Neural cell (in vitro differentiated cells): ENCODE data around the gene DZIP1. TPM values are rescaled to one million over a fixed set of nuclear protein-coding genes. Genes with fewer than 3 reads are reported as not detected.

Experiments used
- H2AFZ ChIP-seq: fragments of 200-600, 300-800 bp; sonication (generic), shearing (Covaris generic); 2 replicates; pipeline ENCODE4 v1.6.0; 2014; ENCODE audit warnings: low read depth, mild to moderate bottlenecking, antibody characterized with exemption, low read length, moderate library complexity
- H3F3A ChIP-seq: fragments of 200-600 bp; shearing (Covaris generic); 2 replicates; pipeline ENCODE4 v1.6.1; 2016; ENCODE audit warnings: mild to moderate bottlenecking, moderate library complexity, mixed read lengths, antibody characterized with exemption, low read length; ENCODE audit not compliant: insufficient read depth, poor library complexity, severe bottlenecking
- H3K27ac ChIP-seq: fragments of 200-600, 300-800 bp; sonication (generic), shearing (Covaris generic); 2 replicates; pipeline ENCODE4 v1.5.1; 2014; ENCODE audit warnings: mild to moderate bottlenecking, low read length, moderate library complexity
- H3K27me3 ChIP-seq: fragments of 300-800, 200-600 bp; sonication (generic), shearing (Covaris generic); 2 replicates; pipeline ENCODE4 v1.6.0; 2014; ENCODE audit warnings: mild to moderate bottlenecking, low read depth, low read length, moderate library complexity; ENCODE audit not compliant: insufficient read depth
- H3K36me3 ChIP-seq: fragments of 300-800, 200-600 bp; sonication (generic), shearing (Covaris generic); 2 replicates; pipeline ENCODE4 v1.5.1; 2014; ENCODE audit warnings: mild to moderate bottlenecking, antibody characterized with exemption, low read length, moderate library complexity; ENCODE audit not compliant: insufficient read depth
- H3K4me2 ChIP-seq: fragments of 300-800, 200-600 bp; sonication (generic), shearing (Covaris generic); 2 replicates; pipeline ENCODE4 v1.6.0; 2014; ENCODE audit warnings: mild to moderate bottlenecking, low read length
- H3K4me3 ChIP-seq: fragments of 300-800, 200-600 bp; sonication (generic), shearing (Covaris generic); 2 replicates; pipeline ENCODE4 v1.5.1; 2014; ENCODE audit warnings: mild to moderate bottlenecking, low read length, moderate library complexity
- H3K79me2 ChIP-seq: fragments of 200-600 bp; shearing (Covaris generic); replicated peaks from 2 replicates; pipeline ENCODE4 v1.6.0; 2014; ENCODE audit warnings: mild to moderate bottlenecking, low read length, moderate library complexity; ENCODE audit not compliant: insufficient read depth
- H3K9ac ChIP-seq: fragments of 300-800, 200-600 bp; sonication (generic), shearing (Covaris generic); 2 replicates; pipeline ENCODE4 v1.6.1; 2016; ENCODE audit warnings: mild to moderate bottlenecking, low read length, mixed read lengths
- H3K9me2 ChIP-seq: fragments of 200-600 bp; shearing (Covaris generic); 2 replicates; pipeline ENCODE4 v1.6.1; 2016; ENCODE audit warnings: mild to moderate bottlenecking, low read length, mixed read lengths; ENCODE audit not compliant: insufficient read depth
- H3K9me3 ChIP-seq: fragments of 200-600, 300-800 bp; sonication (generic), shearing (Covaris generic); 2 replicates; pipeline ENCODE4 v1.6.1; 2016; ENCODE audit warnings: mild to moderate bottlenecking, mixed run types, low read length, moderate library complexity, mixed read lengths
- H4K20me1 ChIP-seq: fragments of 200-600 bp; shearing (Covaris generic); 2 replicates; pipeline ENCODE4 v1.6.1; 2016; ENCODE audit warnings: mild to moderate bottlenecking, mixed run types; ENCODE audit not compliant: insufficient read depth
- EP300 ChIP-seq: fragments of 450-650 bp; conservative IDR thresholded peaks from 2 replicates; pipeline ENCODE4 v1.6.1; 2014; ENCODE audit warnings: antibody characterized with exemption, mild to moderate bottlenecking, moderate library complexity; ENCODE audit not compliant: poor library complexity, severe bottlenecking
- EZH2 ChIP-seq: fragments of 200-600, 300-800 bp; shearing (Covaris generic), sonication (generic); IDR thresholded peaks from 2 replicates; pipeline ENCODE4 v1.6.1; 2014; ENCODE audit warnings: antibody characterized with exemption, low read length, borderline replicate concordance, mild to moderate bottlenecking; ENCODE audit not compliant: insufficient read depth, poor library complexity, severe bottlenecking
- MXI1 ChIP-seq: fragments of 450-650 bp; conservative IDR thresholded peaks from 2 replicates; pipeline ENCODE4 v1.6.1; 2014; ENCODE audit warnings: antibody characterized with exemption, mild to moderate bottlenecking; ENCODE audit not compliant: poor library complexity, severe bottlenecking
- POLR2AphosphoS5 ChIP-seq: IDR thresholded peaks from 2 replicates; pipeline ENCODE4 v1.6.1; 2012
- RAD21 ChIP-seq: fragments of 450-650 bp; conservative IDR thresholded peaks from 2 replicates; pipeline ENCODE4 v1.6.1; 2014; ENCODE audit warnings: antibody characterized with exemption, mild to moderate bottlenecking, moderate library complexity
- SMC3 ChIP-seq: fragments of 450-650 bp; conservative IDR thresholded peaks from 2 replicates; pipeline ENCODE4 v1.6.1; 2014; ENCODE audit warnings: antibody characterized with exemption, mild to moderate bottlenecking, moderate library complexity; ENCODE audit not compliant: poor library complexity
- TAF1 ChIP-seq: IDR thresholded peaks from 2 replicates; pipeline ENCODE4 v1.6.1; 2012; ENCODE audit warnings: low read depth
- polyA plus RNA-seq: library from polyadenylated mRNA; depleted of rRNA; stranded (reverse); fragments of >200 nt; gene quantifications from 2 replicates; pipeline ENCODE4 v1.2.3, GENCODE V29; 2014
- TF ChIP-seq, protein P1 (sequence below): fragments of 450-650 bp; IDR thresholded peaks from 2 replicates; pipeline ENCODE4 v1.5.1; 2014; ENCODE audit warnings: antibody characterized with exemption, mild to moderate bottlenecking, moderate library complexity; ENCODE audit not compliant: poor library complexity, severe bottlenecking
- TF ChIP-seq, protein P2 (sequence below): IDR thresholded peaks from 2 replicates; pipeline ENCODE4 v1.6.1; 2012; ENCODE audit warnings: borderline replicate concordance

The DZIP1 gene
- polyA plus RNA-seq, 1 donor from 2014 or later: 35.3 TPM

DNA sequence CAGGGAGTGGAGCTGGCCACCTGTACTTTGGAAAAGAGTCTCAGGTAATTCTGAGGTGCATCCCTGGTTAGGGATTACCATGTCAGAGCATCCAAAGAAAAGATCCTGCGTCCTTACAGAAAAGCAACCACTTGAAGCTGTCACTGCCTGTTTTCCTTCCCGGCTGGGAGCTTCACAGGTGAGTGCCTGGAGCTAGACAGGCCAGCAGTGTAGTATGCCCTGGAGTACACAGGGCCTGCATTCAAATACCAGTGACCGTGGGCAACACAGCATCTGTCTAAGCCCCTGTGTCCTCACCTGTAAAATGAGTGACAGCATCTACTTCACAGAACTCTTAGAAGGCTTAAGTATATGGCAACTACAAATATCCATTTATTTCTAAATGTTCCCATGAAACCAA, 29.0 kb downstream of the DZIP1 start:
- Histone ChIP-seq H3K27me3 (no peaks in the 10 kb centered on the region), H4K20me1 (no peaks in the 10 kb centered on the region), H3K9ac (no peak overlapping the region), H3K79me2 (no peaks in the 10 kb centered on the region), H3K4me3 (no peak overlapping the region), H3K27ac (no peak overlapping the region), H3K9me3 (no peaks in the 10 kb centered on the region), H2AFZ (no peak overlapping the region), H3F3A (no peaks in the 10 kb centered on the region), H3K9me2 (no peaks in the 10 kb centered on the region), H3K4me2 (no peak overlapping the region), H3K36me3 (no peaks in the 10 kb centered on the region)
- TF ChIP-seq SMC3: no peak
- TF ChIP-seq, protein P1, sequence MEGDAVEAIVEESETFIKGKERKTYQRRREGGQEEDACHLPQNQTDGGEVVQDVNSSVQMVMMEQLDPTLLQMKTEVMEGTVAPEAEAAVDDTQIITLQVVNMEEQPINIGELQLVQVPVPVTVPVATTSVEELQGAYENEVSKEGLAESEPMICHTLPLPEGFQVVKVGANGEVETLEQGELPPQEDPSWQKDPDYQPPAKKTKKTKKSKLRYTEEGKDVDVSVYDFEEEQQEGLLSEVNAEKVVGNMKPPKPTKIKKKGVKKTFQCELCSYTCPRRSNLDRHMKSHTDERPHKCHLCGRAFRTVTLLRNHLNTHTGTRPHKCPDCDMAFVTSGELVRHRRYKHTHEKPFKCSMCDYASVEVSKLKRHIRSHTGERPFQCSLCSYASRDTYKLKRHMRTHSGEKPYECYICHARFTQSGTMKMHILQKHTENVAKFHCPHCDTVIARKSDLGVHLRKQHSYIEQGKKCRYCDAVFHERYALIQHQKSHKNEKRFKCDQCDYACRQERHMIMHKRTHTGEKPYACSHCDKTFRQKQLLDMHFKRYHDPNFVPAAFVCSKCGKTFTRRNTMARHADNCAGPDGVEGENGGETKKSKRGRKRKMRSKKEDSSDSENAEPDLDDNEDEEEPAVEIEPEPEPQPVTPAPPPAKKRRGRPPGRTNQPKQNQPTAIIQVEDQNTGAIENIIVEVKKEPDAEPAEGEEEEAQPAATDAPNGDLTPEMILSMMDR: no peak

DNA sequence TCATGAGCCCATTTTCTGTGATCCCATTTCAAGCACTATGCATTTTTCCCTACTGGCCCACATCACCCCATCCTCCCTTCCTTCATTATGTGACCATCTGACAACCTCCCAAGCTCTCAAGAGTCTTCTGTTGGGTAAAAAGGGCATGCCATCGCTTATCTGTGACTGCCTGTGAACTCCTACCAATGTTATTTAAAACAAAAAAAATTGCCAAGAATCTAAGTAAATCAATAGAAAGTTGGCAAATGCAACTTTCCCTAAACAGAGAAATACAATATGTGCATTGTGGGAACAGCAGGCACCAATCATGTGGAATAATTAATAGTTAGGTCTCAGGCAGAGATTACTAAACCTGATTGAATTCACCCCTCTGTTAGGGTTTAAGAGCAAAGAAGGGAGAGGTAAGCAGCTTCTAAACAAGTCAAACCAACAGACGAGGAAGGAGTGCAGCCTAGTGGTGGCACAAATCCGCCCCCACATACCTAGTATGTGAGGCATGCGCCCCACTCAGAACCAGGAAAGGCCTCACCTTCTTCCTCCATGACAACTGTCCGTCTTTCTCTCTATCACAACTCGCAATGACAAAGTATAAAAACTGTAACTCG, 29.8 kb downstream of the DZIP1 start:
- Histone ChIP-seq H3K4me3 (no peak overlapping the region), H3K9me2 (no peaks in the 10 kb centered on the region), H3K9me3 (no peaks in the 10 kb centered on the region), H3K4me2 (no peak overlapping the region), H3K36me3 (no peaks in the 10 kb centered on the region), H3K79me2 (no peaks in the 10 kb centered on the region), H2AFZ (no peak overlapping the region), H3K27me3 (no peaks in the 10 kb centered on the region), H3F3A (no peaks in the 10 kb centered on the region), H3K27ac (no peak overlapping the region), H3K9ac (no peak overlapping the region), H4K20me1 (no peaks in the 10 kb centered on the region)
- TF ChIP-seq, protein P2, sequence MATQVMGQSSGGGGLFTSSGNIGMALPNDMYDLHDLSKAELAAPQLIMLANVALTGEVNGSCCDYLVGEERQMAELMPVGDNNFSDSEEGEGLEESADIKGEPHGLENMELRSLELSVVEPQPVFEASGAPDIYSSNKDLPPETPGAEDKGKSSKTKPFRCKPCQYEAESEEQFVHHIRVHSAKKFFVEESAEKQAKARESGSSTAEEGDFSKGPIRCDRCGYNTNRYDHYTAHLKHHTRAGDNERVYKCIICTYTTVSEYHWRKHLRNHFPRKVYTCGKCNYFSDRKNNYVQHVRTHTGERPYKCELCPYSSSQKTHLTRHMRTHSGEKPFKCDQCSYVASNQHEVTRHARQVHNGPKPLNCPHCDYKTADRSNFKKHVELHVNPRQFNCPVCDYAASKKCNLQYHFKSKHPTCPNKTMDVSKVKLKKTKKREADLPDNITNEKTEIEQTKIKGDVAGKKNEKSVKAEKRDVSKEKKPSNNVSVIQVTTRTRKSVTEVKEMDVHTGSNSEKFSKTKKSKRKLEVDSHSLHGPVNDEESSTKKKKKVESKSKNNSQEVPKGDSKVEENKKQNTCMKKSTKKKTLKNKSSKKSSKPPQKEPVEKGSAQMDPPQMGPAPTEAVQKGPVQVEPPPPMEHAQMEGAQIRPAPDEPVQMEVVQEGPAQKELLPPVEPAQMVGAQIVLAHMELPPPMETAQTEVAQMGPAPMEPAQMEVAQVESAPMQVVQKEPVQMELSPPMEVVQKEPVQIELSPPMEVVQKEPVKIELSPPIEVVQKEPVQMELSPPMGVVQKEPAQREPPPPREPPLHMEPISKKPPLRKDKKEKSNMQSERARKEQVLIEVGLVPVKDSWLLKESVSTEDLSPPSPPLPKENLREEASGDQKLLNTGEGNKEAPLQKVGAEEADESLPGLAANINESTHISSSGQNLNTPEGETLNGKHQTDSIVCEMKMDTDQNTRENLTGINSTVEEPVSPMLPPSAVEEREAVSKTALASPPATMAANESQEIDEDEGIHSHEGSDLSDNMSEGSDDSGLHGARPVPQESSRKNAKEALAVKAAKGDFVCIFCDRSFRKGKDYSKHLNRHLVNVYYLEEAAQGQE: no peak
- TF ChIP-seq MXI1: no peak
- no peak for TF ChIP-seq SMC3
- no peak for TF ChIP-seq EP300

DNA sequence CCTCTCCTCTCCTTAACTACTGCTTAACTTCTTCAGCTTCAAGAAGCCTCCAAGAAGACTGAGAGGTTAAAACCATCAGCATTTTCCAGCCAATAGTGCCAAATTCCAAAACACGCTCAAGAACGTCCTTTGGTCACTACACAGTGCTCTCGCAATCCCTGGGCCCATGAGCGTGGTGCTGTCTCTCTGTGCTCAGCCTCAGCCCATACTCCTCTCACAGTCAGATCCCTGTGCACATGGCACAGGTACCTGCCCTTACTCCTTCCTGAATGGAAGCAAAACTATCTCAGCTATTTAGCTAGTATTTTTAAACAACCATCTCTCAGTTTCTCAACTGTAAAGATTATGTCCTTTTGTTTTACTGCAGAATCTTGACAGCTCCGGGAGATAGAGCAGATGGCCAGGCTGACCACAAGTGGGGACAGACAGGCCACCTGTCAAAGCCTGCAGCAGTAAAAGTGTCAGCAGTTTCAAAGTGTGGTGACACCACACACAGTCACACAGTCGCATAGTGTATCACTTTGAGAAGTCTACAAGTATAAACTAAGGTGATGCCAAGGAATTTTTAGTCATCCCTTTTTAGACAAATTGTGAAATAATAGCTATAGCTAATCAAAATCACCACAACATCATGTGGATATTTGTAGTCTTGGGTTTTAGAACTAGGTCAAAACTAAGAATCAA, 35.7 kb downstream of the DZIP1 start:
- no peak overlapping the region for H3K27ac ChIP-seq
- no peaks in the 10 kb centered on the region for H3K79me2 ChIP-seq
- no peak overlapping the region for H3K4me3 ChIP-seq
- TF ChIP-seq EZH2 (no peak), EP300 (no peak), MXI1 (no peak), SMC3 (no peak), TAF1 (no peak), RAD21 (no peak), POLR2AphosphoS5 (no peak)
- TF ChIP-seq, protein P1: no peak
- TF ChIP-seq, protein P2: no peak
- H4K20me1 ChIP-seq: no peaks in the 10 kb centered on the region
- H3K36me3 ChIP-seq: no peaks in the 10 kb centered on the region
- no peak overlapping the region for H3K4me2 ChIP-seq
- H3K9me2 ChIP-seq: no peaks in the 10 kb centered on the region
- H3K9ac ChIP-seq: no peak overlapping the region
- H3K27me3 ChIP-seq: no peaks in the 10 kb centered on the region
- H3F3A ChIP-seq: no peaks in the 10 kb centered on the region
- no peaks in the 10 kb centered on the region for H3K9me3 ChIP-seq
- H2AFZ ChIP-seq: no peak overlapping the region
